ENCODE measurements around the gene SIAH2.

DNA sequence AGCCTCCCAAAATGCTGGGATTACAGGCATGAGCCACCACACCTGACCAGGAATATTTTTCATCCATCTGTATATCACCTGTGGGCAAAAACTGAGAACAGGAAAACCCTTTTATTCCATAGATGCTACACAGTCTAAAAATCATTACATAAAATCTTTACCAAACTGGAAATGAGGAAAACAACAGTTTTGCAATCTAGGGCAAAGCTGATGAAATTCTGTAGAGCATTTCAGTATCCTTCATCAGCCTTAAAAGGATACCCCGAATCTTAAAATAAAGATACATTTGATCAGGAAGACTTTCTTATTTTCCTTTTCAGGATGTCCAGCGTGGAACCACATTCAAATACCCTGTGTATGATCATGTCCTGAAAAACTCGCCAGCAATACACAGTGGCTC, 7.1 kb downstream of the SIAH2 start:
- TF ChIP-seq POLR2AphosphoS5 (IDR thresholded peaks at IDR 0.05; ENCODE audit: low read depth, low read length) (no peak), POLR2A (IDR thresholded peaks at IDR 0.05; ENCODE audit: low read depth, low read length) (no peak)

All from GM12892 (cell line).